Cerebellar cortex (tissue), 1 donor: ENCODE data around the gene PXDC1.
"Not testable (repeated sequence)": the region's sequence is repeated elsewhere in the genome, so short reads cannot be mapped to it uniquely, and the experiment has no call there.

Experiments used
- DNase-seq: peaks from one replicate; pipeline ENCODE4 v3.0.0-alpha.2; 2015; ENCODE audit warnings: low spot score

Gene PXDC1

DNA sequence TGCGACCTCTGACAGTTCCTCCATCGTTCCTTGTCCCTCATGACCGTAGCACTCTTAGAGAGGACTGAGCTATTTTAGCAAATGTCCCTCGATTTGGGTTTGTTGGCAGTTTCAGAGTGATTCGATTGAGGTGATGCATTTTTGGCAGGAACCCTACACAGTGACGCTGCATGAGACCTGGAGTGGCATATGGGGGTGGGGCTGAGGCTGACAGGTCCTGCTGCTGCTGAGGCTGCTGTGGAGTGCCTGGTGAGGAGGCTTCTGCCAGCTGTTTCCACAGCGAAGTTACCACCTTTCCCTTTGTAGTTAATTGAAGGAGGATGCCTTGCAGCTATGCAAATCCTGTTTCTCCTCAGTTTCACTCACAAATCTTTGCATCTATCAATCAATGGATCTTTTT lies 19.8 kb downstream of the PXDC1 start:
- no peak for DNase-seq

GRCh38 chr6:3729603-3730344 lies 21.7 kb downstream of the PXDC1 start:
- no peak for DNase-seq

- DNase-seq: no peak
Measured at GRCh38 chr6:3727593-3728108, 23.9 kb downstream of the PXDC1 start.

DNA sequence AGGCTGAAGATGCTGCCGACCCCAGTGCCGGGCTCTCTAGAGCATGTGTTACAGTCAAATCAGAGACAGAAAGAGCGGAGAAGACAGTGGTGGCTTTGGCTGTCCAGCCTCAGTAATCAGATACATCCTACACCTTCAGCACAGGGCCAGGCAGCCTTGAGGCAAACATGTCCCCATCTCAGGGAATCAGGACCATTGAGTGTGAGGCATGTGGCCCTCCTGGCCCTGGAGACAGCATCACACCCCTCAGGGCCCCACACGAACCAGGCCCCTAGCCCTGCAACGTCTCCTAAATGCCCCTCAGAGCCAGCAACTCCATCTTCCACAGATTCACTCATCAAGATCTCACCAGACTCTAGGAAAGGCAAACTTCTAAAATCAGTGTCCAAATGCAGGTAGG lies 24.5 kb downstream of the PXDC1 start:
- no peak for DNase-seq

GRCh38 chr6:3726421-3726820 lies 25.1 kb downstream of the PXDC1 start:
- DNase-seq: no peak

DNA sequence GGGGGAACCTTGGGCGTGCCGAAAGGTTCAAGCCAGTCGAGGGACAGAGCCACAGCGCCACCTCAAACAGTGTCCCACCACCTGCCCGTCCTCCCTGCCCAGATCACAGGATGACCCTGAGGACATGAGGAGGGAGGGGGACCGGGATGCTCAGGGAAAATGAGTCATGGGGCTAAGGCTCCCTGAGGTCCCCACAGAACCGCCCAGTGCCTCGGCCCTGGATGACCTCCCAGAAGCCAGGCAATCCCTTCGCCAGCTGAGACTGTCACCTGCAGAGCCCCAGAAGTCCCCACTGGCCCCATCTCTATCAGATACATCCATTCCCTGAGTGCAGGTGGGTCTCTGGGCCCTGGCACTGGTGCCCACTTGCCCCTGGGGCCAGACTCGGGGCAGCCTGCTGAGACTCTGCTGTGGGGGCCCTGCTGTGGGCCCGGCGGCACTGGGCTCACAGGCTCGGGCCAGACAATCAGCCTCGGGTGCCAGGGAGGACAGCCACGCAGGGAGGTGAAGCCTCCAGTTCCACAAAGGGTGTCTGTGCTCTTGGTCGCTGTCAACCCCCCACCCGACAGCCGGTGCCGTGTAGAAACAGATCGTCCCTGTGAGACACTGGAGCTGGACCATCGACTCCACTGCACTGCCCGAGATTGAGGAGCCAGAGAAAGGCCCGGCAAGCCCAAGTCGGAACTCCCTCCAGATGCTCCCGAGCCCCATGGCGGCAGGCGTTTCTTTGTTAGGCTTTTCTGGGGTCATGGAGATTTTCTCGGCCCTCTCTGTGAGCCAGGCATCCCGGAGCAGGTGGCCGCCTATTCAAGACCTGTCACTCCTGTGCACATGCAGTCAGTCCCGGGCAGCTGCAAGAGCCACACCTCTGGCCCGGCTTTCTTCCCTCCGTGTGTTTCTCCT lies 26.1 kb downstream of the PXDC1 start:
- no peak for DNase-seq

- no peak for DNase-seq
Measured at GRCh38 chr6:3724451-3725144, 26.9 kb downstream of the PXDC1 start.

DNA sequence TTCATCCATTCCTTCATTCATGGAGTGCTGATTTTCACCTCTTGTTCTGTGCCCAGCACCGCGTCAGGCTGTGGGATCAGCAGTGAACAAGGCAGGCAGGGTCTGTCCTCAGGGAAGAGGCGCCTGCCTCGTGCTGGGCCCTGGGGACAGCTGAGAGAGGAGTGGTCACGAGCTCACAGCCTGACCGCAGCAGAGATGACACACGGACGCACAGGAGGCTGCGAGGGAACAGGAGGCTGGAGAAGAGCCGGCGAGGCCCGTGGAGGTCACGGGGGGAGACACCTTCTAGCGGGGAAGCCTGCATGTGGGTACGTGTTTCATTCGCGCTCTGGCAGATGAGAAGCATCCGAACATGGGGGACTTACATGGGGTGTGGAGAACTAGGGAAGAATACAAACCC lies 27.5 kb downstream of the PXDC1 start:
- no peak for DNase-seq

DNA sequence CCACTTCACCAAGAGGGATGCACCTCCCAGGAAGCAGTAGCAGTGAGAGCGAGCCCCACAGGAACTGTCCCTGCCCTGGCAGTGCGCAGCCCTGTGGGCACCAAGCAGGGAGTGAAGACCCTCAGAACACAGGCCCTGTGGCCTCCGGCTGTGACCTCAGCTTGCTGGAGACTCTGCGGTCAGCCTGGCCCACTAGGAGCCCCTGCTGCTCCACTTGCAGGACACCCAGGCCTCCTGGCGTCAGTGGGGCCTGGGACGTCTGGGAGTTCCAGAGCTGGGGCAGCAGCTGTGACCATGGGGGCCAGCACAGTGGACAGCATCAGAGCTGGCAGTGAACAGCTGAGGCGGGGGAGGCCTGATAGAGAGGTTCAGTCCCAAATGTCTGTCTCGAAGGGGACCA lies 28.3 kb downstream of the PXDC1 start:
- no peak for DNase-seq

DNA sequence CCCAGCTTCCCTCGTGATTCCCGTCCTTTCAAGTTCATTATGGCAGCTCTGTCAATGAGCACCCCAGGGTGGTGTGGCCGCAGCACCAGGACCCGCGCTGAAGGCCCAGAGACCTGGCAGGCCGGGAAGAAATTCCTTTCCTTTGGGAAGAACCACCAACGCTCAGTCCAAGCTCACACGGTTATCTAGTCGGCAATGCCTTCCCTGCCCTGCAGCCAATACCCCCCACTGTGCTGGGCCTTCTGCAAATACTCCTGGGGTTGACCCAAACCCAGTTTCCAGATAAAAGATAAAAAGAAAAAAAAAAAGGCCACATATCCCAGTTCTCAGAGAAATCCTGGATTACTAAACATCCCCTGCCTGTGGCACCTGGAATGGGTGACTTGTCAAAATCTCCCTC lies 28.7 kb downstream of the PXDC1 start:
- DNase-seq: no peak

GRCh38 chr6:3721810-3722621 lies 29.5 kb downstream of the PXDC1 start:
- DNase-seq: no peak

- DNase-seq: not testable (repeated sequence)
Measured at GRCh38 chr6:3720770-3721169, 30.7 kb downstream of the PXDC1 start.

DNA sequence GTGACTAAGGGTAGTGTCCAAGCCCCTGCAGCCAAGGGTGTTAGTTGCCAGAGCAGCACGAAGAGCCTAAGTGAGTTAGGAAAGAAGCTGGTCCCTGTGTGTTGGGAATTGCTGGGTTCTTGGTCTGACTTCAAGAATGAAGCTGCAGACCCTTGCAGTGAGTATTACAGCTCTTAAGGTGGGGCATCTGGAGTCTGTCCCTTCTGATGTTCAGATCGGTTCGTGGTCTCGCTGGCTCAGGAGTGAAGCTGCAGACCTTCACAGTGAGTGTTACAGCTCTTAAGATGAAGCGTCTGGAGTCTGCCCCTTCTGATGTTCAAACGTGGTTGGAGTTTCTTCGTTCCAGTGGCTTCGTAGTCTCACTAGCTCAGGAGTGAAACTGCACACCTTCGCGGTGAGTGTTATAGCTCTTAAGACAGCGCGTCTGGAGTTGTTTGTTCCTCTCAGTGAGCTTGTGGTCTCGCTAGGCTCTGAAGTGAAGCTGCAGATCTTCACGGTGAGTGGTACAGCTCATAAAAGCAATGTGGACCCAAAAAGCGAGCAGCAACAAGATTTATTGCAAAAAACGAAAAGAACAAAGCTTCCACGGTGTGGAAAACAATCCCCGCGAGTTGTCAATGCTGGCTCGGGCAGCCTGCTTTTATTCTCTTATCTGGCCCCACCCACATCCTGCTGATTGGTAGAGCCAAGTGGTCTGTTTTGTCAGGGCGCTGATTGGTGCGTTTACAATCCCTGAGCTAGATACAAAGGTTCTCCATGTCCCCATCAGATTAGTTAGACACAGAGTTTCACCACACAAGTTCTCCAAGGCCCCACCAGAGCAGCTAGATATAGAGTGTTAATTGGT lies 31.8 kb downstream of the PXDC1 start:
- DNase-seq: no peak

DNA sequence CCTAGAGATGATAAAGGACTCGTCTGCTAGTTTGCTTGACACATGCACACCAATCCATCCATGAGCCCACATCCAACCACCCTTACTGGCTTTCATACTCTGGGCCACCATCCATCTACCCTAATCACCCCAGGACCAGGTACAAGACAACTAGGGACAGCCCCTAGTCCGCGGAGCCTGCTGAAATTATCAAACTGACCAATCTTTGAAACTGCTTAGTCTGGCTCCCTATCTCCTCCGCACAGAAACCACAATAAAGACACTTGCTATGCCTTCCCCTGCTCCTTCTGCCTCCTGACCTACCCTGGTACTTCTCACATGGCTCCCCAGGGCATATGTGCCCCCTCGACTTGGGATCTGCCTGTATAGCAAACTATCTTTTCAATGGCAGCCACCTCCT lies 33.1 kb downstream of the PXDC1 start:
- DNase-seq: no peak

DNA sequence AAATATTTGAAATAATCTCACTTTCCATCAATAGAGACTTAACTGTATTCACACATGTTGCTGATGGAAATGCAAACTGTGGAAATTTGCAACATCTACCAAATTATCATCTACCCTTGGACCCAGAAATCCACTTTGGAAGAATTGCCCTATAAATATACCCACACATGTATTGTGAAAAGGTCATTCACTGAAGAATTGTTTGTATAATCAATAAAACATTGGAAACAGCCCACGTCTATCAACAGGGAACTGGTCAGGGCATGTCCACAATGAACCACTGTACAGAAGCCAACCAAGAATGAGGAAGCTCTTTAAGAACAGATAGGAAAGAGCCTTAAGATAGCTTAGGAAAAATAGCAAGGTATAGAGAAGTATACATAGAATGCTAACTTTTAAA lies 36.2 kb downstream of the PXDC1 start:
- no peak for DNase-seq

DNA sequence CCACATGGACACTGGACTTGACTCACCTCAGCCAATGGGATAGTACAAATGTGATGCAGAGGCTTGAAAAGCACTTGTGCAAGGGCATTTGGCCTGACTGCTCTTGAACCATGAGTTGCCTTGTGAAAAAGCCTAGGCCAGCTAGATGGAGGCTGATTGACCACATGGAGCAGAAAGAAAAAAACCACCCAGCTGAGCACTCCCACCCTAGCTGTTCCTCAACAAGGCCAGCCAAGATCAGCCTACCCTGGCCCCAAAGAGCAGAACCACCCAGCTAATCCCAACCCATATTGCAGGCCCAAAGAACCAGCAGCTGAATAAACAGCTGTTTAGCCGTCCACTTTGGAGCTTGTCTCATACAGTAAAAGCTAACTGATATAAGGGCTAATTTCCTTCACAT lies 36.7 kb downstream of the PXDC1 start:
- DNase-seq: no peak

GRCh38 chr6:3714111-3714510 lies 37.4 kb downstream of the PXDC1 start:
- no peak for DNase-seq

- no peak for DNase-seq
Measured at GRCh38 chr6:3712827-3713665, 38.5 kb downstream of the PXDC1 start.

GRCh38 chr6:3711776-3712175 lies 39.7 kb downstream of the PXDC1 start:
- DNase-seq: no peak

- no peak for DNase-seq
Measured at GRCh38 chr6:3710403-3710802, 41.1 kb downstream of the PXDC1 start.
